ENCODE data around the gene DOK6. TPM values are rescaled to one million over a fixed set of nuclear protein-coding genes. Genes with fewer than 3 reads are reported as not detected.

The DOK6 gene
- total and polyA plus RNA-seq, 2 of the 13 experiments (the other 11 are each of a cell fraction or from before 2014, with no cell fraction given): 17.0 to 17.2 TPM

DNA sequence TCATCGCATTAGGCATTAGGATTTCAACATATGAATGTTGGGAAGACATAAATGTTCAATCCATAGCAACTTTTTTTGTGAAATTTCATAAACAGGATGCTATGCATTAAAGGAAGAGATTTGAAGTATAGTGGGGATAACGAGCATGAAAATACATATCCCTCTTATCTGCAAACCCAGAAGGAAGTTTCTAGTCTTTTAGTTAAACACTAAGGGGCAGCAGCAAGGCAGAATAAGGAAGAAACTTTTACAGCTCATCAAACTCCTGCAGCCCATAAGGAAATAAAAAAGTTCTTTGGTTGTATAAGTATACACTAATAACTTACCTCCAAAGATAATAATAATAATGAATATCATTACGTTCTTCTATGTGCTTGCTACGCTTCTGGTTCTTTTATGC lies 465.5 kb downstream of the DOK6 start:
- FAIRE-seq (no peak), DNase-seq (ENCODE audit: low spot score) (no peak), ATAC-seq (no peak)
- CTCF ChIA-PET (ENCODE audit: low intra/inter-chr PET ratio, low total read pairs): no interaction called here
- no peaks in the 10 kb centered on the region for H3K36me3 ChIP-seq (replicated peaks in 1 of 2; ENCODE audit: control insufficient read depth in 1 of 2, insufficient read depth in 2 of 2, low read length in 2 of 2)
- H3K4me1 ChIP-seq (ENCODE audit: insufficient read depth, low read length): no peaks in the 10 kb centered on the region; the same call in 1 of the 2 replicates
- no peak overlapping the region for H3K4me3 ChIP-seq (replicated peaks in 1 of 3; ENCODE audit: insufficient read depth in 1 of 3, low read depth in 2 of 3, low read length in 3 of 3)
- H3K9ac ChIP-seq (ENCODE audit: insufficient read depth, low read depth, low read length): no peak overlapping the region
- no peak for TF ChIP-seq SKI (IDR thresholded peaks at IDR 0.05; ENCODE audit: partially characterized antibody)
- no peak for TF ChIP-seq POLR2AphosphoS2 (IDR thresholded peaks at IDR 0.05; ENCODE audit: low read depth, low read length)
- TF ChIP-seq HNRNPLL (IDR thresholded peaks at IDR 0.05; ENCODE audit: low read depth, low read length, poor library complexity, severe bottlenecking): no peak
- TF ChIP-seq GABPB1 (CRISPR knock-in tag; IDR thresholded peaks at IDR 0.05): no peak
- in situ Hi-C loops (cut with HindIII; ENCODE audit: extremely low pct_ligation_motif_present, low pct_unique_long_range_greater_than_20kb): no loop called here
- H2AFZ ChIP-seq (ENCODE audit: low read length): no peak overlapping the region
- H3K4me2 ChIP-seq (ENCODE audit: low read depth, low read length): no peak overlapping the region
- WGBS (ENCODE audit: low lambda C conversion rate): 80% methylated on average over 4 of the region's 4 CpGs
- no TSS peak for BruUV-seq (replicated peaks)
- H3K27me3 ChIP-seq (ENCODE audit: control insufficient read depth in 1 of 2, insufficient read depth in 2 of 2, low read length in 2 of 2): no peaks in the 10 kb centered on the region
- no peak overlapping the region for H3K27ac ChIP-seq (ENCODE audit: extremely low read length, insufficient read depth, low read length)
- no peaks in the 10 kb centered on the region for H4K20me1 ChIP-seq (ENCODE audit: insufficient read depth, low read length)
- POLR2A ChIA-PET: no interaction called here
- H3K9me3 ChIP-seq (ENCODE audit: low read length): no peaks in the 10 kb centered on the region
- H3K79me2 ChIP-seq (ENCODE audit: insufficient read depth, low read length): no peaks in the 10 kb centered on the region
- intact Hi-C loops (cut with micrococcal nuclease; ENCODE audit: unreplicated experiment): no loop called here

DNA sequence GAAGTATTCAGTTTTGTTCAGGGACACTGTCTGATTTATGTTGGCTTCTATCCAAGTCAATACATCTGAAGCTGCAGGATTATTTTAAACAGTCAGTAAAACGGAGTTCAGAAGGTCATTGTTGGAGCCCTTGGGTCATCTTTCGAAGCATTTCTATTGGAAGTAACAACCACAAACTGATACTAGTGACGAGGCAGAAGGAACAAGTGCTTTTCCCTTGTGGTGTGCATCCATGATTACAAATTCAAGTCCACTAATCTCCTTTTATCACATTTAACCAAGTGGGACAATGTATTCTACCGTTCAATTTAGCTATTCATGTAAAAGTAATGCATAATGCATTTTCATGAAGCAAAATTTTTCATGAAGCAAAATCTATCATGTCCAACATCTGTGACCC lies 470.0 kb downstream of the DOK6 start:
- no peak overlapping the region for H3K9ac ChIP-seq (ENCODE audit: insufficient read depth, low read depth, low read length)
- no peak overlapping the region for H3K27ac ChIP-seq (ENCODE audit: extremely low read length, insufficient read depth, low read length)
- 65% methylated on average over 4 of the region's 4 CpGs for WGBS (ENCODE audit: low lambda C conversion rate)
- DNase-seq (ENCODE audit: low spot score) (no peak), FAIRE-seq (no peak), ATAC-seq (no peak)
- ChIA-PET POLR2A (no interaction called here), CTCF (ENCODE audit: low intra/inter-chr PET ratio, low total read pairs) (no interaction called here)
- BruUV-seq (replicated peaks): no TSS peak
- no peaks in the 10 kb centered on the region for H3K9me3 ChIP-seq (ENCODE audit: low read length)
- intact Hi-C loops (cut with micrococcal nuclease; ENCODE audit: unreplicated experiment): no loop called here
- no peaks in the 10 kb centered on the region for H3K27me3 ChIP-seq (ENCODE audit: control insufficient read depth in 1 of 2, insufficient read depth in 2 of 2, low read length in 2 of 2)
- no peaks in the 10 kb centered on the region for H4K20me1 ChIP-seq (ENCODE audit: insufficient read depth, low read length)
- no peak overlapping the region for H3K4me2 ChIP-seq (ENCODE audit: low read depth, low read length)
- H3K4me1 ChIP-seq (ENCODE audit: insufficient read depth, low read length): no peaks in the 10 kb centered on the region; the same call in 1 of the 2 replicates
- H2AFZ ChIP-seq (ENCODE audit: low read length): no peak overlapping the region
- H3K79me2 ChIP-seq (ENCODE audit: insufficient read depth, low read length): no peaks in the 10 kb centered on the region
- H3K36me3 ChIP-seq (replicated peaks in 1 of 2; ENCODE audit: control insufficient read depth in 1 of 2, insufficient read depth in 2 of 2, low read length in 2 of 2): no peaks in the 10 kb centered on the region
- H3K4me3 ChIP-seq (replicated peaks in 1 of 3; ENCODE audit: insufficient read depth in 1 of 3, low read depth in 2 of 3, low read length in 3 of 3): no peak overlapping the region
- in situ Hi-C loops (cut with HindIII; ENCODE audit: extremely low pct_ligation_motif_present, low pct_unique_long_range_greater_than_20kb): no loop called here
- TF ChIP-seq, protein P1, sequence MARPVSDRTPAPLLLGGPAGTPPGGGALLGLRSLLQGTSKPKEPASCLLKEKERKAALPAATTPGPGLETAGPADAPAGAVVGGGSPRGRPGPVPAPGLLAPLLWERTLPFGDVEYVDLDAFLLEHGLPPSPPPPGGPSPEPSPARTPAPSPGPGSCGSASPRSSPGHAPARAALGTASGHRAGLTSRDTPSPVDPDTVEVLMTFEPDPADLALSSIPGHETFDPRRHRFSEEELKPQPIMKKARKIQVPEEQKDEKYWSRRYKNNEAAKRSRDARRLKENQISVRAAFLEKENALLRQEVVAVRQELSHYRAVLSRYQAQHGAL (CRISPR knock-in tag; IDR thresholded peaks at IDR 0.05; ENCODE audit: not compliant biosample characterization): no peak
